Measurements from ENCODE around the gene ITGAL. TPM values are rescaled to one million over a fixed set of nuclear protein-coding genes. Genes with fewer than 3 reads are reported as not detected.

The ITGAL gene
- polyA plus RNA-seq, 1 donor (not counting 4 experiments of a cell fraction or from before 2014, with no cell fraction given): not detected

DNA sequence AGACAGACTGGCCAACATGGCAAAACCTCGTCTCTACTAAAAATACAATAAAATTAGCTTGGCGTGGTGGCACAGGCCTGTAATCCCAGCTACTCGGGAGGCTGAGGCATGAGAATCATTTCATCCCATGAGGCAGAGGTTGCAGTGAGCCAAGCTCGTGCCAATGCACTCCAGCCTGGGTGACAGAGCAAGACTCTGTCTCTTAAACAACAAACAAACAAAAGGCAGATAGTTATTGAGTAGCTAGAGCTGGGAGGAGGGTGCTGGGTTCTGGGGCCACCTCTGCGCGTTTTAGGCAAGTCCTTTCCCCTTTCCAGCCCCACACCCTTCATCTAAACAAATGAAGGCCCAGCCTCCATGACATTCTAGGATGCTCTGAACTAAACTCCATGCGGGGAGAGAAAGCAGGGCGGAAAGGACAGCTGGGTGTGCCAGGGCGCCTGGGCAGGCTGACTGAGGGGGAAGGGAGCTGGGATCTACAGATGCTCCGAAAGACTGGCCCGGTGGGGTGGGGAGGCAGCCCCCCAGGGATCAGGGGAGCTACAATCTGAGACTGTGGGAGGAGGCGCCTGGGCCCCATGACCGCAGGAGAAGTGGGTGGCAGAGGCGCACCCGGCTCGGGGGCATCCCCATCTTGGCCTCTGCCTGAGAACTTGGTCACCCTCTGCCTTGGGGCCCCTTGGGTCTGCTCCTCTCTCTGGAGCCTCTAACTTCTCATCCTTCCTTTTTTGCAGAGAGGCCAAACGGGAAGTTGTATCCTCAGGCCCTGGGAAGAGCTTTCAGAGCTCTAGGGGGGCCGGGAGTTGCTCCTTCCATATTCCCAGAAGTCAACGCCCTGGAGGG lies 910 bp downstream of the ITGAL start:
- no peak overlapping the region for H3K27ac ChIP-seq (ENCODE audit: control insufficient read depth, insufficient read depth, low read length)
- peaks cover 2% of the 10 kb centered on the region for H3K4me1 ChIP-seq (ENCODE audit: control insufficient read depth, extremely low read depth, insufficient read depth, low read length)
- no peaks in the 10 kb centered on the region for H3K36me3 ChIP-seq (ENCODE audit: control insufficient read depth in 2 of 2, extremely low read depth in 1 of 2, insufficient read depth in 2 of 2, low read length in 2 of 2)
- no peaks in the 10 kb centered on the region for H4K20me1 ChIP-seq (ENCODE audit: control insufficient read depth, extremely low read depth, insufficient read depth, low read length)
- FAIRE-seq (no peak), DNase-seq (ENCODE audit: low read depth, low spot score) (no peak)
- no peak overlapping the region for H2AFZ ChIP-seq (ENCODE audit: control insufficient read depth, low read length)
- no peak for TF ChIP-seq EZH2 (IDR thresholded peaks at IDR 0.05; ENCODE audit: low read length)
- TF ChIP-seq, protein P1, sequence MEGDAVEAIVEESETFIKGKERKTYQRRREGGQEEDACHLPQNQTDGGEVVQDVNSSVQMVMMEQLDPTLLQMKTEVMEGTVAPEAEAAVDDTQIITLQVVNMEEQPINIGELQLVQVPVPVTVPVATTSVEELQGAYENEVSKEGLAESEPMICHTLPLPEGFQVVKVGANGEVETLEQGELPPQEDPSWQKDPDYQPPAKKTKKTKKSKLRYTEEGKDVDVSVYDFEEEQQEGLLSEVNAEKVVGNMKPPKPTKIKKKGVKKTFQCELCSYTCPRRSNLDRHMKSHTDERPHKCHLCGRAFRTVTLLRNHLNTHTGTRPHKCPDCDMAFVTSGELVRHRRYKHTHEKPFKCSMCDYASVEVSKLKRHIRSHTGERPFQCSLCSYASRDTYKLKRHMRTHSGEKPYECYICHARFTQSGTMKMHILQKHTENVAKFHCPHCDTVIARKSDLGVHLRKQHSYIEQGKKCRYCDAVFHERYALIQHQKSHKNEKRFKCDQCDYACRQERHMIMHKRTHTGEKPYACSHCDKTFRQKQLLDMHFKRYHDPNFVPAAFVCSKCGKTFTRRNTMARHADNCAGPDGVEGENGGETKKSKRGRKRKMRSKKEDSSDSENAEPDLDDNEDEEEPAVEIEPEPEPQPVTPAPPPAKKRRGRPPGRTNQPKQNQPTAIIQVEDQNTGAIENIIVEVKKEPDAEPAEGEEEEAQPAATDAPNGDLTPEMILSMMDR (optimal IDR thresholded peaks at IDR 0.05 in 1 of 3, IDR thresholded peaks at IDR 0.05 in 1 of 3, conservative IDR thresholded peaks at IDR 0.05 in 1 of 3; ENCODE audit: extremely low read depth in 1 of 3, insufficient read depth in 2 of 3, low read length in 3 of 3): no peak
- dilution Hi-C loops (cut with MboI; ENCODE audit: extremely low pct_ligation_motif_present, low sequenced_read_pairs): no loop called here
- H3K9me3 ChIP-seq (ENCODE audit: control insufficient read depth, low read depth, low read length): no peaks in the 10 kb centered on the region
- H3K9me1 ChIP-seq (ENCODE audit: control insufficient read depth, extremely low read depth, insufficient read depth, low read length): no peaks in the 10 kb centered on the region
- H3K27me3 ChIP-seq (ENCODE audit: control insufficient read depth, extremely low read depth, insufficient read depth, low read length): peaks cover 14% of the 10 kb centered on the region
- H3K79me2 ChIP-seq (ENCODE audit: control insufficient read depth, insufficient read depth, low read length): no peaks in the 10 kb centered on the region
- H3K4me2 ChIP-seq (ENCODE audit: control insufficient read depth, extremely low read depth, insufficient read depth, low read depth, low read length): no peak overlapping the region
- H3K9ac ChIP-seq (ENCODE audit: control insufficient read depth, extremely low read depth, insufficient read depth, low read length): no peak overlapping the region
- no peak overlapping the region for H3K4me3 ChIP-seq (ENCODE audit: control insufficient read depth in 2 of 3, extremely low read depth in 1 of 3, insufficient read depth in 2 of 3, low read depth in 1 of 3, low read length in 3 of 3)

DNA sequence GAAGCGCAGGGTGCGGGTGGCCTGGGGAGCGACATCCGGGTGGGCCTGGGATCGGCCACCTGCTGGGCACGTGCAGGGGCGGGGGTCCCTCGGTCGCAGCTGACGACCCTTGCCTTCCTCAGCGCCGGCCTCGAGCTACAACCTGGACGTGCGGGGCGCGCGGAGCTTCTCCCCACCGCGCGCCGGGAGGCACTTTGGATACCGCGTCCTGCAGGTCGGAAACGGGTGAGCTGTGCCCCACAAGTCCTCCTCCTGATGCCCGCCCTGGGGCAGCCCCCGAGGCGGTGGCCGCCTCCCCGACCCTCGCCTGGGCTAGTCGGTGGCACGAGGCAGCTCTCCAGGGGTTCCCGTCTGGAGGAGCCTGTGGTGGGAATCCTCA lies 1.5 kb downstream of the ITGAL start:
- Histone ChIP-seq H2AFZ (ENCODE audit: control insufficient read depth, low read length) (no peak overlapping the region), H3K4me2 (ENCODE audit: control insufficient read depth, extremely low read depth, insufficient read depth, low read depth, low read length) (no peak overlapping the region), H3K79me2 (ENCODE audit: control insufficient read depth, insufficient read depth, low read length) (no peaks in the 10 kb centered on the region), H3K4me1 (ENCODE audit: control insufficient read depth, extremely low read depth, insufficient read depth, low read length) (peaks cover 2% of the 10 kb centered on the region), H3K27ac (ENCODE audit: control insufficient read depth, insufficient read depth, low read length) (no peak overlapping the region), H4K20me1 (ENCODE audit: control insufficient read depth, extremely low read depth, insufficient read depth, low read length) (no peaks in the 10 kb centered on the region), H3K9ac (ENCODE audit: control insufficient read depth, extremely low read depth, insufficient read depth, low read length) (no peak overlapping the region), H3K9me3 (ENCODE audit: control insufficient read depth, low read depth, low read length) (no peaks in the 10 kb centered on the region), H3K9me1 (ENCODE audit: control insufficient read depth, extremely low read depth, insufficient read depth, low read length) (no peaks in the 10 kb centered on the region), H3K27me3 (ENCODE audit: control insufficient read depth, extremely low read depth, insufficient read depth, low read length) (peaks cover 14% of the 10 kb centered on the region), H3K36me3 (ENCODE audit: control insufficient read depth in 2 of 2, extremely low read depth in 1 of 2, insufficient read depth in 2 of 2, low read length in 2 of 2) (no peaks in the 10 kb centered on the region), H3K4me3 (ENCODE audit: control insufficient read depth in 2 of 3, extremely low read depth in 1 of 3, insufficient read depth in 2 of 3, low read depth in 1 of 3, low read length in 3 of 3) (no peak overlapping the region)
- DNase-seq (ENCODE audit: low read depth, low spot score): no peak
- dilution Hi-C loops (cut with MboI; ENCODE audit: extremely low pct_ligation_motif_present, low sequenced_read_pairs): no loop called here
- TF ChIP-seq EZH2 (IDR thresholded peaks at IDR 0.05; ENCODE audit: low read length): no peak
- no peak for FAIRE-seq

Data from keratinocyte (primary cell).